ENCODE results near the gene SLC35D3.
"Not testable (repeated sequence)": the region's sequence is repeated elsewhere in the genome, so short reads cannot be mapped to it uniquely, and the experiment has no call there.

The SLC35D3 gene

DNA sequence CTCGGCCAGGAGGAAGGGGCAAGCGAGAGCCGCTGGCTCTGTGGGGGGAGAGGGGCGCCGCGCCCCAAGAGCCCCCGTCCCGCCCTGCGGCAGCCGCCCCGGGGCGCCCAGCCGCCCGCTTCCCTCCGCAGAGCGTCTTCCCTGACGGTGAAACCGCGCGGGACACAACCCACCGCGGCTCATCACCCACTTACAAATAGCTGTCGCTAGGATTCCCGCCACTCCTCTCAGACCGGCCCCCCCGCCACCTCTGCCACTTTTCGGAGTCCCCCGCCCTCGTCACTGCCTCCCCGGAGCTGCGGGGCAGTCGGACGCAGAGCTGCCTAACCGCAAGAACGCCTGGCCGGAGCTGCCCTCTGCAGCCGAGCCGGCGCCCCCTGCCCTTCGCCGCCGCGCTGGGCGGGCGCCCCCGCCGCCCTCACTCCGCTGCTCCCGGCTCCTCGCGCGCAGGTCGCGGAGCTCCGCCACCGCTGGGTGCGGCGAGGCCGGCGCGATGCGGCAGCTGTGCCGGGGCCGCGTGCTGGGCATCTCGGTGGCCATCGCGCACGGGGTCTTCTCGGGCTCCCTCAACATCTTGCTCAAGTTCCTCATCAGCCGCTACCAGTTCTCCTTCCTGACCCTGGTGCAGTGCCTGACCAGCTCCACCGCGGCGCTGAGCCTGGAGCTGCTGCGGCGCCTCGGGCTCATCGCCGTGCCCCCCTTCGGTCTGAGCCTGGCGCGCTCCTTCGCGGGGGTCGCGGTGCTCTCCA, at the start of gene SLC35D3:
Gene SLC35D3 (plus strand): TSS at position 366 of the 749 bp plus-strand sequence. CDS start 128 bp downstream, at position 494.
- no peak for DNase-seq

- no peak for DNase-seq
Observed at GRCh38 chr6:136873748-136874147, 48.4 kb upstream of the SLC35D3 start.

- not testable (repeated sequence) for DNase-seq
Observed at GRCh38 chr6:136876469-136876868, 45.6 kb upstream of the SLC35D3 start.

DNA sequence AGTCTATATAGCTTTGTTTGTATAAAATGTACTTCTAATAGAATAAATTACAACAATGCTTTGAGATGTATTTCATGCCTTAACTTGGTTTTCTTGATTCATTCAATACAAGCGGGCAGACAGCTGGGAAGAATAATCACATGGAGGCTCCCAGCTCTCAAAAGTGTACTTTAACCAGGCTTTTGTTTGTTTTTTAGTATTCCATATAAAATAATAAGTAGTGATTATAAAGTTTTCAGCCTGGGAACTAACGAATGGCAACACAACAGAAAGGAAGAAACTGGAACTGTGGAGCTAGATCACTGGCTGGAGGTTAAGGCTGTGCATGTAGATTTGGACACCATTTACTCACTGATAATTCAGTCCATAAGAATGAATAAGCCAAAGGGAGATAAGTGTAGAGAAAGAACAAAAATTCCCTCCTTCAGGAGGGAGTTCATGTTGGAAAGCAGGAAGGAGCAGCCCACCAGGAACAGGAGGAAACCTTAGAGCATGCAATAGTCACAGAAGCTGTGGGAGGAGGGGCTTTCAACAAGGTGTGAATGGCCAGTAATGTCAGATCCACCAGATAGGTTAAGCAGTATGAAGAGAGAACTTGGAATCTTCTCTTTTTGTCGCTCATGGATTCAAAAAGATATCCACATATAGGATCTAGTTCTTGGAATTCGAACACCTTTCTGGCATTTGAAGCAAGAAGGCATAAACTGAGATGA, 41.2 kb upstream of the SLC35D3 start:
- DNase-seq, result no peak

GRCh38 chr6:136886091-136886490, 36.0 kb upstream of the SLC35D3 start:
- DNase-seq, result no peak

GRCh38 chr6:136887953-136888352, 34.1 kb upstream of the SLC35D3 start:
- no peak for DNase-seq

GRCh38 chr6:136889271-136890193, 32.6 kb upstream of the SLC35D3 start:
- DNase-seq, result no peak

DNA sequence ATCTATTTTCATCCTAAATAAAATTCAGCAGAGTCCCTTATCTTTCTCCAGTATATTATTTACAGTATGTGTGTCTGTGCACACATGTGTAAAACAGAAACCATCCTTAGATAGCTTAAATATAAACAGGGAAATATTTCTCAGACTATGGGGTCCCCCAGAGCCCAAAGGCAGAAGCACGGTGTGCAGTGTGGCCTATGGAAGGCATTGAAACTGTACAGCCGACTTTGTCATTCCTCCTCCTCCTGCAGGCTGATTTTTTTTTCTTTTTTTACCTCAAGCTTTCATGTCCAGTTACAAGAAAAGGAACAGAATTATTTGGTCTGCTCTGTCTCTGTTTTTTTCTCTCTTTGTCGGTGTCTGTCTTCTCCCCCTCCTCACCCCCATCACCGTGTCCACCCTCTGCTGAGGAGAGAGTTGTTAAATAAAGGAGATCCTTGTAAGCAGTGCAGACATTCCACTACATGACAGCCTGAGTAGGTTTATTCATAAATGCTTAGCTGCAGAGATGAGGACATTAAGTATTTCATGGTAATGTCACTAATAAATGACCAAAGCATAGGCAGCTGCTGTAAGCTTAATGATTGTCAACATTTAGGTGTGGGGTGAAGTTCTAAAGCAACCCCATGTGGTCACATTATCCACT, 31.8 kb upstream of the SLC35D3 start:
- DNase-seq, result no peak

DNA sequence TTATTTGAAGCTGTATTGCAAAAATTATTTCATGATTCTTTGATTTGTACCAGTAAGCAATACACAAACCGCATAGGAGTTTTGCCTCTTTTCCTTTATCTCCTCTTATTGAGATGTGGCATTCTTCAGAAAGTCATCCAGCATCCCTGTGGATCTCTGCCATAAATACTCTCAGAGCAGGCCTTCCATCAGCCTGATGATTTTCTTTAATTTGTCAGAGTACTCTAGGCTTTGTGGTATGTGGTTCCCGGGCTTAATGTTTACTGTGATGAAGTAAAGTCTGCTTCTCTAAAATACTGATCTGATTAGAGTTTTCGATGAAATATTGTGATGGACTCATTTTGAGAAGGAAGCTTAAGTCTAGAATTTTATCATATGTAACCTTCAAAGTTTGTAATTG, 31.1 kb upstream of the SLC35D3 start:
- DNase-seq, result no peak

- no peak for DNase-seq
Observed at GRCh38 chr6:136893187-136893586, 28.9 kb upstream of the SLC35D3 start.

DNA sequence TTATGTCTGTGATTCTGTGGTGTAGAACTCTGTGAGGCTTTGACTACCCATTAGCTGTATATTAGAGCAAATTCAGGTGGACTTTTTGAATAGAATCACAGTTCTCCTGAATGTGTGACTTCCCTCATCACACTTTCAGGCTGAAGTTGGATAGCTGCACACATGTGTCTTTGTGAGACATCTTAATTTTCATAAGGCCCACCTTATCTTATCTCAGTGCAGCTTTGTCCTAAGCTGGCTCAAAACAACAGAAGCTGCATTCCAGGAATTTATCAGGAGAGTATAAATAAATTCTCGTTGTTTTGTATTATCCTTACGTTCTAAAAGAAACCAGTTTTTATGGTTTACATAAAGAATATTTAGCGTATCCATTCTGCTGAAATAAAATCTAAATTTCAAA, 26.2 kb upstream of the SLC35D3 start:
- DNase-seq, result no peak

DNA sequence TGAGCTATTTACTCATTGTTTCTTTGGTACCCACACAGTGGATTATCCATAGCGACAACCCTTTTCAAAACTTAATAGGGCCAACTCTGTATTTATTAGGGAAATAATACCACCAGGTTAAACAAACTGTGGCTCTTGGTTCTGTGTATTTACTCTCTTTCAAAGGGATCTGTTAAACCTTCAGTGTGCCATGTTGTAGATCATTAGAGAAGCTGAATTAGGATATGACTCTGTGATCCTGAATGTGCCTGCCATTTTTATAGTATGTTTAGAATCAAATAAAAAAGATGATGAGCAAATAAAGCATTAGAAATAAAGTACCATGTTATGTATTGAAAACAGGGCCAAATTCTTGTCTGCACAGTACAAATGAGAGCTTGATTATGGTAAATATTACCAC, 25.0 kb upstream of the SLC35D3 start:
- no peak for DNase-seq

DNA sequence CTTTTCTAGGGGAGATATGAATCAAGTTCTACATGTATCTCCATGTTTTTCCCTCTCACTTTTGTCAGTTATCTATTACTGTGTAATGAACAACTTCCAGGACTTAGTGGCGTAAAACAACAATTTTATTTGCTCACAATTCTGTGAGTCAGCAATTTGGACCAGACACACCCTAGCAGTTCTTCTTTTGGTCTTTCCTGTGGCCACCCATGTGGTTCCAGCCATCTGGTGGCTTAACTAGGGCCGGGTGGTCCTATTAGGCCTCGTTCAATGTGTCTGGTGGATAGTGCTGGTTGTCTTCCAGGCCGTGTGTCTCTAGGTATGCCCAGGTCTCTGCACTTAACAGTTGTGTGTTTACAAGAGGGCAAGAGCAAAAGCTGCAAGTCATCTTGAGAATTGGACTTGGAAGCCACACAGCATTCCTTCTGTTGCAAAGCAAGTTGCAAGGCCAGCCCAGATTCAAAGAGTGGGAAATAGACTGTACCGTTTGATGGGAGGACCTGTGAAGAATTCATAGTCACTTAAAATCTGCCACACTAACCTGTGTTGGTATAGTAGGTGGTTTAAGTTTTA, 20.8 kb upstream of the SLC35D3 start:
- DNase-seq, result no peak

DNA sequence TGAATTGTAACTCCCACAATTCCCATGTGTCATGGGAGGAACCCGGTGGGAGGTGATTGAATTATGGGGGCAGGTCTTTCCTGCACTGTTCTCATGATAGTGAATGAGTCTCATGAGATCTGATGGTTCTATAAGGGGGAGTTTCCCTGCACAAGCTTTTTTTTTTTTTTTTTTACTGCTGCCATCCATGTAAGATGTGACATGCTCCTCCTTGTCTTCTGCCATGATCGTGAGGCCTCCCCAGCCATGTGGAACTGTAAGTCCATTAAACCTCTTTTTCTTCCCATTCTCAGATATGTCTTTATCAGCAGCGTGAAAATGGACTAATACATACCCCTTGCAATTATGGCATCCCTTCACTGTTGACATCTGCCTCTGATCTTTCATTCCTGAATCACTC, 17.6 kb upstream of the SLC35D3 start:
- not testable (repeated sequence) for DNase-seq

DNA sequence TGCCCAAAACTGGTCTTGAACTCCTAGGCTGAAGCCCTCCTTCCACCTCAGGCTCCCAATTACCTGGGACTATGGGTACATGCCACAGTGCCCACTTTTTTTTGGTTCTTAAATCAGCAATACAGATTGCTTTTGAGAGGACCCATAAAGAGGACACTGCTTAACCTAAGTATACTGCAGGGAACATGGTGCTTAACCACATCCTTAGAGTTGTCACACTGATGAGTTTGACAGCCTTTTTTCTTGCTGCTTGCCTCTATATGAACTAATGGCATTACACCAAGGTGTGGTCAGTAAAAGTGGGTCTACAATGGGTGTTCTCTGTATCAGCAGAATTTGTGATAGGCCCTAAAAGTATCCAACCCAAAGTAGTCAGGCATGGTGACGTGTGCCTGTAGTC, 7.2 kb upstream of the SLC35D3 start:
- DNase-seq, result no peak

DNA sequence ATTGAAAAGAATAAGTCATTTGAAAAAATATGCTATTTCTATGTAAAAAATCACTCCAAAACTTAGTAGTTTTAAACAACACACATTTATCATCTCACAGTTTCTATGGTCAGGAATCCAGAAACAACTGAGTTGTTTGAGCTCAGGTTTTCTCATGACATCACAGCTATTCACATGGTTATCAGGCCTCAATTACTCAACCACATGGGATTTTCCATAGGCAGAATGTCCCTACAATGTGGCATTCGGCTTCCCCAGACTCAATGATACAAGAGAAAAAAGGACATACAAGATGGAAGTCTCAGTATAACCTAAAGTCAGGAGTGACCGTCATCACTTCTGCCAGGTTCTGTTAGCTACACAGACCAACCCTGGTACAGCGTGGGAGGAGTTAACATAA, 3.4 kb upstream of the SLC35D3 start:
- no peak for DNase-seq

GRCh38 chr6:136920216-136920615, 1.9 kb upstream of the SLC35D3 start:
- DNase-seq, result no peak

DNA sequence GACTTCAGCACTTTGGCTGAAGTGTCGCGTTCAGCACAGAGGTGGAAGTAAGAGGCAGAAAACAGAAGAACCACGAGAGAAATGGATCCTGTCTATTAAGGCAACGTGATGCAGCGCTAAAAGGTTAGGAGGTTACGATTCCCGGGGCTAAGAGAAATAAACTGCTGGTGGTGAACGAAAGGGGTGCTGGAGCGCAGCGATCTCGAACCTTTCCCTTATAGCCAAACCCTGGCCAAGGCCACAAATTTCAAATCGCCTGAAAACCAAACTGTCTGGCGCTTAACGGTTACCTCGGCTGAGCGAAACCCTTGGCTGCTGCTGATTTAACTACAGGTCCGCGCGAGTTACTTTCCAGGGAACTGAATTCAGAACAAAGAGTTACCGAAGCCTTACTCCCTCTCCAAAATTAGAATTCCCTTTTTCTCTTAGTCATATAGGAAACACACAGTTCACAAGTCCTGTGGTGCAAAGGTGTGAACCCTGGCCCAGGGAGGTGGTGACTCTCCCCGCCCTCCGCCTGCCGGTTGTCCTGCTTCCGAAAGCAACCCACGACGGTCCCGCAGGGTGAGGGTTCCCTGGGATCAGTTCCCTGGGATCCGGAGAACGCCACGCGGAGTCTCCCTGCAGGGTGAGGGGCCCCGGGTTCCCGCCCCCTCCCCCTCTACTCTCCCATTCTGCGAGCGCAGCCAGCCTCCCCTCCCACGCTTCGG, 1.3 kb upstream of the SLC35D3 start:
- DNase-seq, result no peak

DNA sequence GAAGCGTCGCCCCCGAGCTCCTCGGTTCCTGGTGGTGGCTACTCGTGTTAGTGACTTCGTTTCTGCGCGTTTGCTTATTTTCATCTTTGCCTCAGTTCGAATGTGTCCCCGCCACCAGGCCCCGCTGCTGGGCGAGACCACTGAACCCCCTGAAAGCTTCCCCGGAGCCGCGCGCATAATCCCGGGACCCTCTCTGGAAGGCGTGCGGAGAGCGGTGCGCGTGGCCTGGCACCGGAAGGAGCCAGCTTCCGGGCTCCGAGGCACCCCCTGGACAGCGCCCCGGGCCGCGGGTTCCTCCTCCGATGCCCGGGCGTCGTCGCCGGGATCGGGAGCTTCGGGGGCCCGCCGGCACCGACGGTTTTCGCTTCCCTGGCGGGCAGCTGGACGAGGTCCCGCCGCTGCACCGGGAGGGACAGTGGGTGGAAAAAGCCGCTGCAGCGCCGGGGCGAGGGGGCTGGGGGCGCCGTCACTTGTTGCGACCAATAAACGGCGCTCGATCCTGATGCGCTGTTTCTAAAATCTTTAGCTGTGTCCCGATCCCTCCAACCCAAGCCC, 643 bp upstream of the SLC35D3 start:
- no peak for DNase-seq

- DNase-seq, result no peak
Observed at GRCh38 chr6:136922685-136923006, 545 bp downstream of the SLC35D3 start.

- DNase-seq, result no peak
Observed at GRCh38 chr6:136923116-136923953, 1.2 kb downstream of the SLC35D3 start.
